Nephron (organoid): ENCODE measurements around the gene IDH2.
"Not testable (repeated sequence)": the region's sequence is repeated elsewhere in the genome, so short reads cannot be mapped to it uniquely, and the experiment has no call there.

Experiments
- H3K27ac Mint-ChIP-seq, 3 experiments: 2 replicates each; pipeline ENCODE4 v1.8.0; 2020; ENCODE audit warnings: mixed read lengths in 3 of 3, mild to moderate bottlenecking in 2 of 3, moderate library complexity in 1 of 3
- H3K27me3 Mint-ChIP-seq: 2 replicates; pipeline ENCODE4 v1.8.0; 2021; ENCODE audit warnings: low read depth, mild to moderate bottlenecking, moderate library complexity, mixed read lengths
- H3K36me3 Mint-ChIP-seq: 2 replicates; pipeline ENCODE4 v1.8.0; 2020; ENCODE audit warnings: low read depth, mixed read lengths
- H3K4me1 Mint-ChIP-seq: 2 replicates; pipeline ENCODE4 v1.8.0; 2020; ENCODE audit warnings: mixed read lengths
- H3K4me3 Mint-ChIP-seq, 3 experiments: 2 replicates each; pipeline ENCODE4 v1.8.0; 2020; ENCODE audit warnings: mild to moderate bottlenecking in 3 of 3, mixed read lengths in 3 of 3, moderate library complexity in 2 of 3
- H3K9me3 Mint-ChIP-seq: 2 replicates; pipeline ENCODE4 v1.8.0; 2020; ENCODE audit warnings: mixed read lengths
- TF ChIP-seq, protein P1 (sequence below), 3 experiments: fragments of 200-600 bp; sonication (generic); IDR thresholded peaks; one replicate each; pipeline ENCODE4 v1.5.0; 2021; ENCODE audit warnings: antibody characterized with exemption in 3 of 3; ENCODE audit not compliant: unreplicated experiment in 3 of 3

The IDH2 gene

GRCh38 chr15:90119367-90119766 lies 17.1 kb upstream of the IDH2 start:
- H3K36me3 Mint-ChIP-seq: peaks cover 3% of the 10 kb centered on the region

GRCh38 chr15:90115783-90116182 lies 13.5 kb upstream of the IDH2 start:
- Mint-ChIP-seq H3K4me3 (no peak overlapping the region), H3K9me3 (peaks cover 6% of the 10 kb centered on the region), H3K4me1 (no peaks in the 10 kb centered on the region), H3K27me3 (peaks cover 11% of the 10 kb centered on the region), H3K27ac (no peak overlapping the region), H3K36me3 (peaks cover 4% of the 10 kb centered on the region)
- TF ChIP-seq, protein P1, sequence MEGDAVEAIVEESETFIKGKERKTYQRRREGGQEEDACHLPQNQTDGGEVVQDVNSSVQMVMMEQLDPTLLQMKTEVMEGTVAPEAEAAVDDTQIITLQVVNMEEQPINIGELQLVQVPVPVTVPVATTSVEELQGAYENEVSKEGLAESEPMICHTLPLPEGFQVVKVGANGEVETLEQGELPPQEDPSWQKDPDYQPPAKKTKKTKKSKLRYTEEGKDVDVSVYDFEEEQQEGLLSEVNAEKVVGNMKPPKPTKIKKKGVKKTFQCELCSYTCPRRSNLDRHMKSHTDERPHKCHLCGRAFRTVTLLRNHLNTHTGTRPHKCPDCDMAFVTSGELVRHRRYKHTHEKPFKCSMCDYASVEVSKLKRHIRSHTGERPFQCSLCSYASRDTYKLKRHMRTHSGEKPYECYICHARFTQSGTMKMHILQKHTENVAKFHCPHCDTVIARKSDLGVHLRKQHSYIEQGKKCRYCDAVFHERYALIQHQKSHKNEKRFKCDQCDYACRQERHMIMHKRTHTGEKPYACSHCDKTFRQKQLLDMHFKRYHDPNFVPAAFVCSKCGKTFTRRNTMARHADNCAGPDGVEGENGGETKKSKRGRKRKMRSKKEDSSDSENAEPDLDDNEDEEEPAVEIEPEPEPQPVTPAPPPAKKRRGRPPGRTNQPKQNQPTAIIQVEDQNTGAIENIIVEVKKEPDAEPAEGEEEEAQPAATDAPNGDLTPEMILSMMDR (IDR thresholded peaks at IDR 0.05; ENCODE audit: unreplicated experiment in 3 of 3): no peak

More at GRCh38 chr15:90119367-90119766, 17.1 kb upstream of the IDH2 start:
- no peaks in the 10 kb centered on the region for H3K4me1 Mint-ChIP-seq
- TF ChIP-seq, protein P1 (IDR thresholded peaks at IDR 0.05; ENCODE audit: unreplicated experiment in 3 of 3): no peak
- H3K4me3 Mint-ChIP-seq: no peak overlapping the region
- H3K27ac Mint-ChIP-seq: no peak overlapping the region
- peaks cover 11% of the 10 kb centered on the region for H3K27me3 Mint-ChIP-seq
- peaks cover 3% of the 10 kb centered on the region for H3K9me3 Mint-ChIP-seq

DNA sequence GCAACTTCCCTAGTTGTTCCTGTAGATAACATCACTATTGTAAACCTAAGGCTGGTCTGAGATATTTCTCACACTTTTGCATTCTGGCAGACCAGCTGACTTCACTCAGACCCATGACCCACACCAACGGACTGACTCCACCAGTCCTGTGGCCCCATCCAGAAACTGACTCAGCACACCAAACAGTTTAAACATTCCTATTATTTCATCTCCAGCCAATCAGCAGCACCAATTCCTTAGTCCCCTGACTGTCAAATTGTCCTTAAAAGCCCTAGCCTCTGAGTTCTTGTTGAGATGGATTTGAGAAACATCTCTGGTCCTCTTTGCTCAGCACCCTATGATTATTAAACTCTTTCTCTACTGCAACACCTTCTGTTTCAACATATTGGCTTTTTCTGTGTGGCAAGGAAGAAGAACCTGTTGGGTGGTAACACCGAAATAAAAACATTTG lies 12.2 kb upstream of the IDH2 start:
- H3K27ac Mint-ChIP-seq: no peak overlapping the region
- no peak overlapping the region for H3K4me3 Mint-ChIP-seq
- TF ChIP-seq, protein P1 (IDR thresholded peaks at IDR 0.05; ENCODE audit: unreplicated experiment in 3 of 3): no peak
- peaks cover 11% of the 10 kb centered on the region for H3K27me3 Mint-ChIP-seq
- H3K36me3 Mint-ChIP-seq: peaks cover 4% of the 10 kb centered on the region
- H3K4me1 Mint-ChIP-seq: no peaks in the 10 kb centered on the region
- peaks cover 6% of the 10 kb centered on the region for H3K9me3 Mint-ChIP-seq

DNA sequence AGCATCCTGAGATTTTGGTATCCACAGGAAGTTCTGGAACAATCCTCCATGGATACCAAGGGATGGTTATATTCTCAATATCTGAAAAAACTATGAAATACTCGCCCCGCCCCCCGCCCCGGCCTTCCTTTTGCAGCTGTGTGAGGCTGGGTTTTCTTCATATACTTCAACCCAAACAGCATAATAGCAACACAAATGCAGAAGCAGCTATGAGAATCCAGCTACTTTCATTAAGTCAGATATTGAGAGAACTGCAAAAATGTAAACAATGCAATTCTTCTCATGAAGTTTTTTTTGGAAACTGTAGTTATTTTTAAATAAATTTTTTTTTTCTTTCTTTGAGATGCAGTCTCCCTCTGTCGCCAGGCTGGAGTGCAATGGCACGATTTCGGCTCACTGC lies 10.9 kb upstream of the IDH2 start:
- Mint-ChIP-seq H3K4me3 (no peak overlapping the region), H3K36me3 (peaks cover 4% of the 10 kb centered on the region), H3K9me3 (peaks cover 6% of the 10 kb centered on the region), H3K4me1 (no peaks in the 10 kb centered on the region), H3K27me3 (peaks cover 4% of the 10 kb centered on the region), H3K27ac (no peak overlapping the region)
- TF ChIP-seq, protein P1 (IDR thresholded peaks at IDR 0.05; ENCODE audit: unreplicated experiment in 3 of 3): no peak

- not testable (repeated sequence) for H3K4me3 Mint-ChIP-seq, H3K36me3 Mint-ChIP-seq, H3K27ac Mint-ChIP-seq, H3K27me3 Mint-ChIP-seq, H3K9me3 Mint-ChIP-seq
- H3K4me1 Mint-ChIP-seq: peaks cover 18% of the 10 kb centered on the region
Measured at GRCh38 chr15:90109163-90109751, 7.0 kb upstream of the IDH2 start.

GRCh38 chr15:90108038-90108437 lies 5.8 kb upstream of the IDH2 start:
- H3K36me3 Mint-ChIP-seq, H3K27ac Mint-ChIP-seq, H3K9me3 Mint-ChIP-seq, H3K4me3 Mint-ChIP-seq, H3K27me3 Mint-ChIP-seq: not testable (repeated sequence)
- H3K4me1 Mint-ChIP-seq: peaks cover 29% of the 10 kb centered on the region

GRCh38 chr15:90106522-90107117 lies 4.4 kb upstream of the IDH2 start:
- Mint-ChIP-seq H3K27me3 (no peaks in the 10 kb centered on the region), H3K4me1 (peaks cover 36% of the 10 kb centered on the region), H3K4me3 (peak overlapping the region; percentile 13 to 27 (median 21)), H3K9me3 (no peaks in the 10 kb centered on the region), H3K27ac (peak overlapping the region; percentile 31 to 70 (median 52)), H3K36me3 (no peaks in the 10 kb centered on the region)
- TF ChIP-seq, protein P1 (IDR thresholded peaks at IDR 0.05; ENCODE audit: unreplicated experiment in 3 of 3): no peak
